ENCODE results near the gene MIEN1.
A peak's percentile ranks its signal among the peaks of the same experiment; 100 is the strongest.
"Not testable (repeated sequence)": the region's sequence is repeated elsewhere in the genome, so short reads cannot be mapped to it uniquely, and the experiment has no call there.

MIEN1 gene

DNA sequence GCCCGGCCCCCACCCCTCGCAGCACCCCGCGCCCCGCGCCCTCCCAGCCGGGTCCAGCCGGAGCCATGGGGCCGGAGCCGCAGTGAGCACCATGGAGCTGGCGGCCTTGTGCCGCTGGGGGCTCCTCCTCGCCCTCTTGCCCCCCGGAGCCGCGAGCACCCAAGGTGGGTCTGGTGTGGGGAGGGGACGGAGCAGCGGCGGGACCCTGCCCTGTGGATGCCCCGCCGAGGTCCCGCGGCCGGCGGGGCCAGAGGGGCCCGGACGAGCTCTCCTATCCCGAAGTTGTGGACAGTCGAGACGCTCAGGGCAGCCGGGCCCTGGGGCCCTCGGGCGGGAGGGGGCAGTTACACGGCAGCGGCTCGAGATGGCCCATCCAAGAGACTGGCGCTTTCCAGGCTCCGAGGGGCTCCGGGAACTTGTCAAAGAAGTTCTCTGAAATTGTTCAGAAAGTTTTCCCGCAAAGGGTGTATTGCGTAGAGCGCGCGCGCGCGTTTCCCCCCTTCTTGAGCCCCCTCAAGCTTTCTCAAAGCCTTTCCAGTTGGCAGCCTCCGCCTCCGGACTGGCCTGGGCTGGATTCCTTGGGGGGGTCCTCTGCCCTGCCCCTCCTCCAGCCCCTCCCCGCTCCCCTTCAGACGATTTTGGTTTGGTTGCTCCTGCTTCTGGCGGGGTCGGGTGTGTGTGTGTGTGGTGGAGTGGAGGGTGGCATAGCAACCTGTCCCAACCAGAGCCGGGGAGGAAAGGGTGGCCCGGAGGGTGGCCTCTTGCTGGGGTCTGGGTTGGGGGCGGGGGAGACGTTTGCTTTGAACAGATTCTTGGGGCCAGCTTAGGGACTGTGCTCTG lies 30.0 kb downstream of the MIEN1 start:
- DNase-seq (ENCODE audit: low spot score), result no peak

DNA sequence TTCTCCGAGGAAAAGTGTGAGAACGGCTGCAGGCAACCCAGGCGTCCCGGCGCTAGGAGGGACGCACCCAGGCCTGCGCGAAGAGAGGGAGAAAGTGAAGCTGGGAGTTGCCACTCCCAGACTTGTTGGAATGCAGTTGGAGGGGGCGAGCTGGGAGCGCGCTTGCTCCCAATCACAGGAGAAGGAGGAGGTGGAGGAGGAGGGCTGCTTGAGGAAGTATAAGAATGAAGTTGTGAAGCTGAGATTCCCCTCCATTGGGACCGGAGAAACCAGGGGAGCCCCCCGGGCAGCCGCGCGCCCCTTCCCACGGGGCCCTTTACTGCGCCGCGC lies 30.5 kb downstream of the MIEN1 start, which contains the start of gene ERBB2:
TSS of gene ERBB2 (plus strand) at position 247 of the 330 bp plus-strand sequence. CDS start 175 bp downstream, outside the sequence.
- no peak for DNase-seq (ENCODE audit: low spot score)

DNA sequence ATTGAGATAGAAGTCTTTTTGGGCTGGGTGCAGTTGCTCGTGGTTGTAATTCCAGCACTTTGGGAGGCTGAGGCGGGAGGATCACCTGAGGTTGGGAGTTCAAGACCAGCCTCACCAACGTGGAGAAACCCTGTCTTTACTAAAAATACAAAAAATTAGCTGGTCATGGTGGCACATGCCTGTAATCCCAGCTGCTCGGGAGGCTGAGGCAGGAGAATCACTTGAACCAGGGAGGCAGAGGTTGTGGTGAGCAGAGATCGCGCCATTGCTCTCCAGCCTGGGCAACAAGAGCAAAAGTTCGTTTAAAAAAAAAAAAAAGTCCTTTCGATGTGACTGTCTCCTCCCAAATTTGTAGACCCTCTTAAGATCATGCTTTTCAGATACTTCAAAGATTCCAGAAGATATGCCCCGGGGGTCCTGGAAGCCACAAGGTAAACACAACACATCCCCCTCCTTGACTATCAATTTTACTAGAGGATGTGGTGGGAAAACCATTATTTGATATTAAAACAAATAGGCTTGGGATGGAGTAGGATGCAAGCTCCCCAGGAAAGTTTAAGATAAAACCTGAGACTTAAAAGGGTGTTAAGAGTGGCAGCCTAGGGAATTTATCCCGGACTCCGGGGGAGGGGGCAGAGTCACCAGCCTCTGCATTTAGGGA lies 31.0 kb downstream of the MIEN1 start:
- not testable (repeated sequence) for DNase-seq (ENCODE audit: low spot score)

DNA sequence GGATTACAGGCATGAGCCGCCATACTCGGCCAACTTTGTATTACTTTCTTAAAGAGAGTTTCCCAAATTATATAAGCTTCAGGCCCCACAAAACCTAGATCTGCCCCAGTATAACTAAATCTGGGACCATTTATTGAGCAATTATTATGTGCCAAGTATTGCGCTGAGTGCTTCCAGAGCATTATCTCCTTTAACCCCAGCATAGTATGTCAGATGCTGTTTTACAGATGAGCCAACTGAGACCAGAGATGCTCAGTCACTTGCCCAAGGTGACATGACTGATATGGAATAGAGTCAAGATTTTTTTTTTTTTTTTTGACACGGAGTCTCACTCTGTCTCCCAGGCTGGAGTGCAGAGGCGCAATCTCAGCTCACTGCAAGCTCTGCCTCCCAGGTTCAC lies 32.4 kb downstream of the MIEN1 start:
- DNase-seq (ENCODE audit: low spot score), result no peak

DNA sequence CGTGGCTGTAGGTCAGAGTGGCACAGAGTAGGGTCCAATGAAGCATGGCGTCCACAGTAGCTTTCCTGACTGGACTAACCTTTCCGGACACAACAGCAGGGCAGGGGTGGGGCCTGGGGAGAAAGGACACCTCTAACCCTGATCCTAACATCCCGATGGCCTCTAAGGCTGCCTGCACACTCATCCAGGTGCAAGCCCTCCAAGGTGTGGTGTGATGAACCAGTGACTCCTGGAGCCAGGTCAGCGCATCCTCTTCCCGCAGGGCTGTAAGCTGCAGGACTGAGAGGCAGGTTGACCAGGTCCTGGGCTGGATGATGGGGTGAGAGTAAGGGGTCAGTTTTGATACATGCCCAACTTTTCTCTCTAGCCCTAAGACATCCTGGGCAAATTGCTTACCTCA lies 33.6 kb downstream of the MIEN1 start:
- DNase-seq (ENCODE audit: low spot score), result no peak

DNA sequence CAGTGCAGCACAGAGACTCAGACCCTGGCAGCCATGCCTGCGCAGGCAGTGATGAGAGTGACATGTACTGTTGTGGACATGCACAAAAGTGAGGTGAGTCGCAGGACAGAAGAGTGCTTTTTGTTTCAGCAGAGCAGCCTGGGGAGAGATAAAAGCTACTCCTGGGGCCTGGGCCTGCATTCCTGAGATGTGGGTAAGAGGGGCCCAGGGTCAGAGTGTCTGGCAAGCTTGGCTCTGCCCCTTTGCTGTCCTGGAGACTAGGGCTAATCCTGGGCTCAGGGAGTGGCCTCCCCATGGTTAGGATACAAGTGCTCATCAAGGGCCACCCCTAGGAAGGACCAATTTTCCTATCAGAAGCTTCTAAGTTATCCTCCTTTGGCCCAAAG lies 35.2 kb downstream of the MIEN1 start:
- DNase-seq (ENCODE audit: low spot score), result no peak

DNA sequence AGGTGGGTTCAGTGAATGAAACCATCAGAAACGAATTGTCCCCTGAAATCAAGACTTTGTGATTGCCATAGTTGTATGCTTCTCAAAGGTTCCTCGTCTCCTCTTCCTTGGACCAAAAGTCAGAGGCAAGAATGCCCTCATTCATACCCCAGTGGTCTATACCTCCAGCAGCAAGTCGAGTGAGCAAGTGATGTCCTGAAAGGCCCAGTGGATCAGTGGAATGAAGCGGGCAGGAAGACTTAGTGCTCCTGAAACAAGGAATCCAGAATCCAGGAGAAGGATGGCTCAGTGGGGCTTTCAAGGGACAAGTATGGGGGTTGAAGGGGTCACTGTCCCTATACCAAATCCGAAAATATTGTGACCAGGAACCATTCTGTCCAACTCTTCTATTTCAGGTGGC lies 35.7 kb downstream of the MIEN1 start:
- DNase-seq (ENCODE audit: low spot score), result no peak

DNA sequence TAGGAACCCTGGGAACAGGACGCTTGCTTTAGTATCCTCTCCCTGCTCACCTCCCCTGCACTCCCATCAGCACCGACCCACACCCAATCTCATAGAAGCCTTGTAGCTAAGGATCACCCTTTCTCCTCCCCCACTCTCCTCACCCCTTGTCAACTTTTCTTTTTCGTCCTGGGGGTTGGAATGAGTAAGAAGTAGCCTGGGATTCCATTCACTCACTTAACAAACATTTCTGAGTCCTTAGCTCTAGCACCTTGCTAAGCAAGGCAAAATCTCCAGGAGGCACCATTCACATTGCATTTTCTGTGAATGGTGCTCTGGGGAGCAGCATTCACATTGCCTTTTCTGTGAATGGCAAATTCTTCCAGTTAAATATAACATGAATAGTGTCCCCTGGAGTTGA lies 41.4 kb downstream of the MIEN1 start:
- DNase-seq (ENCODE audit: low spot score), result no peak

DNA sequence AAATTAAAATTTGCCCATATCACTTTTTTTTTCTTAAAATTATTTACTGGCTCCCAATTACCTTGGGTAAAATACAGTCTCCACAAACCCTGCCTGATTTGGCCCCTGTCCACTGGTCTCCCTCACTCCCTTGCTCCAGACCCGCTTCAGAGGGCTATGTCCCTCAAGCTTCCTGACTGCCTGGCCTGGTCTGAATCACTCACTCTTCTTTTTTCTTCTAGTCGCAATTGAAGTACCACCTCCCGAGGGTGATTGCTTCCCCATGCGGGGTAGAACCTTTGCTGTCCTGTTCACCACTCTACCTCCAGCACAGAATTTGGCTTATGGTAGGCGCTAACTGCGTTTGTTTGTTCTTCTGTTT lies 41.9 kb downstream of the MIEN1 start:
- no peak for DNase-seq (ENCODE audit: low spot score)

DNA sequence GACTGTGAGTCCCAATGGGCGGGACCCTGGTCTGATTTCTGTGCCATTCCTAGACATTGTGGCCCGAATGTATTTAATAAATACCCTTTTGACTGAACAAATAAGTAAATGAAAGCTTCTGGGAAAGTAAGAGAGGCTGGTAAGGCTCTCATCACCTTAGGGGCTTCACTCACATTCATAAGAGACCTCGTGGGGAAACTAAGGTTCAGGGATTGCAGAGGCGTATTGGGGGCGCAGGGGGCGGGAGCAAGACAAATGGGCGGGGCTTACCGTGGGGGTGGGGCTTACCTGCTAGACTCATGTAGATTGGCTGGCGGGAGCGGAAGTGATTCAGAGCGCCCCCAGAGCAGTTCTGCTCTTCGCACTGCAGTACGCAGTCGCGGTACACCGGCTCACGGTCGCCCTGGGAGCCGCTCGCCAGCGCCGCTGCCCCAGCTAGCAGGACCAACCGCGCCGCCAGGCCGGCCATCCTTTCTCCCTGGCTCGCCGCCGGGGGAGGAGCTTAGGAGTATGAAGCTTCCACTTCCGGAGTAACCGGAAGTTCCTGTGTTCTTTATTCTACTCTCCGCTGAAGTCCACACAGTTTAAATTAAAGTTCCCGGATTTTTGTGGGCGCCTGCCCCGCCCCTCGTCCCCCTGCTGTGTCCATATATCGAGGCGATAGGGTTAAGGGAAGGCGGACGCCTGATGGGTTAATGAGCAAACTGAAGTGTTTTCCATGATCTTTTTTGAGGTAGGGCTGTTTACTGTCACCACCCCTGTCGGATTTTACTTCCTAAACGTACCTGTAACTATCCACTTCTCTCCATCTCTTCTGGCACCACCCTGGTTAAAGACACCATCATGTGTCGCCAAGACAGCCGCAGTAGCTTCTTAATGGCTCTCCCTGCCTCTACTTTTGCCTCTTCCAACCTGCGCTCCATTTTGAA lies 42.5 kb downstream of the MIEN1 start, which contains the start of gene PGAP3:
TSS of gene PGAP3 (minus strand) at position 512 of the 929 bp plus-strand sequence. CDS start at position 469, 43 bp downstream.
- peak; percentile 92 for DNase-seq (ENCODE audit: low spot score)

DNA sequence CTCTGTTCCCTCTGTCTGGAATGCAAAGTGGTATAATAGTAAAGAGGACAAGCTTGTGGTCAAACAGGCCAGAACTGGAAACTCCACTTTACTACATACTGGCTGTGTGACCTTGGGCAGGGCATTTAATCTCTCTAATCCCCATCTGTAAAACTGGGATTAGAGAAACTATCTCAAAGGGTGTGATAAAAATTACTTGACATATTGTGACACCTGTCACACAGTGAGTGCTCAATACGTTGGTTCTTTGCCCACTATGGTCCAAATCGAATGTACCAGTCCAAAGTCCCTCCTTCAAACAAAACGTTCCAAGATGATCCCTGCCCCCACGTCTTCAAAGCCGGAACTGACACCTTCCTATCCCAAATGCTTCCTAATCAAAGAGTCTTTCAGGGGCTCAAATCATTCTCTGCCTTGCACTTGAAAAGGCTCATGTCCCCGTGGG lies 43.2 kb downstream of the MIEN1 start:
- no peak for DNase-seq (ENCODE audit: low spot score)

DNA sequence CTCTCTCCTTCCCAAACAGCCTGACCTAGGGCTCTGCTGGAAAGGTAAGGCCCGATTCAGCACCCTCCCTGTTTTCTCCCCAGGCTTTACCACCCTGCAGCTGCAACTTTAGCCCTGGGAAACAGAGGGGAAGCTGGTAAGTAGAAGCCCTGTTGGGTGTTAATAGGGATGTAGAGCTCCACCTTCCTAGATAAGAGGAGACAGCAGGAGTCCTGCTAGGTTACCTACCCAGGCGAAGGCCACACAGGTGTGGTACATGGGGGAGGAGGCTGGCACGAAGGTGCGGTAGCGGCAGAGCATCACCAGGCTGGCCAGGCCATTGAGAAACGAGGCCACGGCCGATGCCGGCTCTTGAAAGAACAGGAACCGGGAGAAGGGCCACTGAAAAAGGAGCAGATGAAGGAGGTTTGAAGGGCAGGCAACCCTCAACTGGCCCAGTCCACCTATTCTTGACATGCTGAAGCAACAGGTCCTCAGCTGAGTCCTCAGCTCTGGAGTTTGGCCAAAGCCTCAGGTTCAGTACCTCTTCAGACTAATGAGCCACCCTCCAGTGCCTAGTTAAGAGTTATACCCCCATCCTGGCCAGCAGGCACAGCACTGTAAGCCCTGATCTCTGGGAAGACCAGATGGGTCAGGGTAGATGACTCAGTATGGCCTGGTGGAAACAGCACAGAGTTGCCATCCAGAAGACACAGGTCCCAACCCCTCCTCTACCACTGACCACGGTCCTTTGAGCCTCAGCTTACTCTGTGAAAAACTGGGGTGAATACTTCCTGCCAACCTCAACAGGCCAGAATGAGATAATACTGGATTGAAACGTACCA lies 45.8 kb downstream of the MIEN1 start:
- no peak for DNase-seq (ENCODE audit: low spot score)

DNA sequence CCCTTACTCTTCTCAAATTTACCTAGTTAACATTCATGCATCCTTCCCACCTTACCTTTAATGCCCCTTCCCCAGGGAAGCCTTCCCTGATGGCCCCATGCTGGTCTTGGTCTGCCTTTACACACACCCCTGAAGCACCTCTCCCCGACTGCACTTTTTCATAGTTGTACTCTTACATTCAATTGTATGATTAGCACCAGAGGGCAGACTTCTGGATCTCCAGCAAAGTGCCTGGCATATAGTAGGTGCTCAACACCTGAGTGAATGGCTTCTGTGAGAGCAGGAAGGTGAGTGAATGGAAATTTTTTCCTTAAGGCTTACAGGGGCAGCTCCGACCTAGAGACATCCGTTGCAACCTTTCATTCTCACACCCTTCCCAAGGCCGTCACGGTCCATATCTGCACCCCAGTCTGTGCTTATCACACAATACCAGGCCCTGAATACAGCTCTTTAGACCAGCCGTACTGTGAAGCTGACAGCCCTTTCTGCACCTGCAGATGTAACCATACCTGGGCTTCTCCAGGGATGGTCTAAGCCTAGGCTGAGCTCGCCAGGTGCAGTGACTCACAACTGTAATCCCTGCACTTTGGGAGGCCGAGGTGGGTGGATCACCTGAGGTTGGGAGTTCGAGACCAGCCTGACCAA lies 46.9 kb downstream of the MIEN1 start:
- no peak for DNase-seq (ENCODE audit: low spot score)

DNA sequence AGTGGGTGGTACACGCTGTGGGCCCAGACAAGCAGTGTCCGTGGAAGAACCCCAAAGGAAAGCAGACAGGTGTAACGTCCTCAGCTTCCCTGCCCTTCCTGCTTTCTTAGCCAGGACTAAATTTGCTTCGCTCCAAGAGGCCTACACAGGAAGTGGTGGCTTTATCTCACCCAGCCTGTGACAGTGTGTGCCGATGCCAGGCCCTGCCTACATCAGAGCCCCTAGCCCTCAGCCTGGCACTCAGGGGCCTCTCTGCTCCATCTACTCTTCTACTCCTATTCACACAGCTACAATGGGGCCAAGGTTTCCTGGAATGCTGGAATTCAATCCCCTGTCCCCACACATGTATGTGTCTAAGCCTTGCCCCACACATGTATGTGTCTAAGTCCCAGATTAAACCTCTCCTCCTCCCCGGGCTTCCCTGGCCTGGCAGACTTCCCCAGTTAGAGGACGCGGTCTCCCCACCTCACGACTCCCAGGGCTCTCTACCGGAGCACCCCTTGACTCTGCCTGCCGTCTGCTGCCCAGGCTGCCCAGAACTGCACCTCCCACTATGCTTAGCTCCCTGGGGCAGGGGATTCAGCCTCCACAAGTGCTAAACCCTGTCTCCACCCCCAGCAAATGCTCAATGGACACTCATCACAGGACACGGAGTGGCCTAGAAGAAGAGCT lies 50.7 kb downstream of the MIEN1 start:
- no peak for DNase-seq (ENCODE audit: low spot score)

Small RNA genes within 50 kb of the gene (small RNA-seq; reads per million reads assigned to genes)
- gene MIR4728, result 0 reads per million in 2 experiments

Data from SK-N-DZ (cell line).